ENCODE measurements around the gene SLC18A3.

- TF ChIP-seq CTCF (IDR thresholded peaks at IDR 0.05 in 2 of 3, conservative IDR thresholded peaks at IDR 0.05 in 1 of 3; ENCODE audit: borderline replicate concordance in 1 of 3, insufficient read depth in 1 of 3, low read depth in 2 of 3, low read length in 2 of 3) (no peak), JUND (IDR thresholded peaks at IDR 0.05) (no peak), RAD21 (IDR thresholded peaks at IDR 0.05; ENCODE audit: low read depth) (no peak), EZH2 (IDR thresholded peaks at IDR 0.05) (no peak), SIN3A (IDR thresholded peaks at IDR 0.05; ENCODE audit: low read depth) (no peak), POLR2A (IDR thresholded peaks at IDR 0.05; ENCODE audit: borderline replicate concordance, extremely low read depth, insufficient read depth, insufficient read length) (no peak), REST (IDR thresholded peaks at IDR 0.05; ENCODE audit: low read depth) (no peak), EZH2phosphoT487 (IDR thresholded peaks at IDR 0.05; ENCODE audit: borderline replicate concordance) (no peak)
These were observed 1.7 kb upstream of the SLC18A3 start for GRCh38 chr10:49608166-49609005.

Measured in HCT116 (cell line).